ENCODE results near the gene TH.

TH gene

DNA sequence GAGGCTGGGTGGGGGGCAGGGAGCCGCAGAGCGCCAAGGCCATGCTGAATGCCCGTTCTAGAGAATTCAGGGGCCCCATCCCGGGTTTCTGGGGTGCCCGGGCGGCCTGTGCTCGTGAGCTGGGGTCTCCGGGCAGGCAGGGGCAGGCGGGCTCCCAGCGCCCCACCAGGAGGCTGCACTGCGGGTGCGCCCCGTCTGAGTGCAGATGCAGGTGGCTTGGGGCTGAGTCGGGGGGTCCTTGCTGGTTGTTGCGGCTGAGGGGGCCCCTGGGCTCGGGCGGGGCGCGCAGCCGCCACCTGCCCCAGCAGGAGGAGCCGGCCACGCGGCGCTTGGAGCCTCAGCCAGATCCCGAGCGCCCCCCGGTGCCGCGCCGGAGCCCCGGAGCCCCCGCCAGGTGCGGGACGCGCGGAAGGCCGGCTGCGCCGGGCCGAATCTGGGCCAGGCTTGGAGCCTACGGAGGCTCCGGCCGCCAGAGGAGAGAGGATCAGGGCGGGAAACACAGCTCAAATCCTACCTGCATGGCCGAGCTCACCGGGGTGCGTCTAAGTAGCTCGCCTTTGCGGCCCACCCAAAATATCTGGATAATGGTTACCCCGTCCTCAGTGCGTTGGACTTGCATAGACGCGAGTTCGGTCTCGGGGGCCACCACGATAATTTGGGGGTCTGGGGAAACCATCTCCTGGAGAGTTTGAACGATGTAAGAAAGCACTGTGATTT lies 31.8 kb downstream of the TH start:
- DNase-seq, result no peak

DNA sequence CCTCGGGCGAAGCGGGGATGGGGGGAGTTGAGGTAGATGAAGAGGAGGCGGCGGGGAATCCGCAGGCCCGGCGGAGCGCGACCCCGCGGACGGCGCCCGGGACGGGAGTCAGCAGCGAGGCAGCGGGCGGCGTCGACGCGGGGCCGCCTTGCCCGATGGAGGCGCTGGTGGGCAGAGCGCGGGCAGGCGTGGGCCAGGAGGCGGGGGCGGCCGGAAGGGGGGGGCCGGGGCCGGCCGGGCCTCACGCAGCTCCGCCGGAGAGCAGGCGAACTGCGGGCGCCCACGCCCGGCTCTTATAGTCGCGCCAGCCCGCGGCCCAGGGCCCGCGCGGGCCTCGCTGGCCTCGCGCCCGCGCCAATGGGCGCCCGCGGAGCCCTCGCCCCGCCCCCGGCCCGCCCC lies 32.5 kb downstream of the TH start, which contains the start of gene IGF2:
Gene IGF2, minus strand, starts transcription at position 267 of the 399 bp plus-strand sequence. CDS start 3,866 bp downstream, outside the sequence.
- DNase-seq, result no peak

DNA sequence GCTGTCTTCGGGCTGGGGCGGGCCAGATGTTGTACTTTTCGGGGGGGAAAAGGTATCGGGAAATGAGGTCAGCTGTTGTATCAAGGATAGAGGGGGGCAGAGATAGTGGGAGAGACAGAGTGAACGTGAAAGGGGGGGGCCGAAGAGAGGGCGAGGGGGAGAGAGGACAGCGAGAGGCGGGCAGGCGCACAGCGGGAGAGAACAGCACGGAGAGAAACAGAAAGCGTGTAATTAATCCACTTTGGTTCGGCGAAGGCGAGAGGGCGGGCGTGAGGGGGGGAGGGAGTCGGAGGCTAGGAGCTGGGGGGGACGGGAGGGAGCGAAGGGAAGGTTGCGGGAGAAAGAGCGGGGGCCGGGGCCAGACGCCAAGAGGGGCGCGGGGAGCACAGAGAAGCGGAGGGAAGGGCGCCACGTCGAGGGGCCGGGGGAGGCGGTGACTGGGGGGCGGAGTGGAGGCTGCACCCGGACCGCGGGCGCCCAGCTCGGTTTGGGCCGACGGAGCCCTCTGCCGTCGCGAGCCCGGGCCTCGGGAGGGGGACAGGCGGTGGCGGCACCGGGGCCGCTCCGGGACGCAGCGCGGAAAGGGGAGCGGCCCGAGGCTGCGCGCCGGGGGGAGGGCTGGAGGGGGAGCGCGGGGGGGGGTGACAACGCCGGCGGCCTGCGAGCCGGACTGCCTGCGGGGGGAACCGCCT lies 33.0 kb downstream of the TH start:
- no peak for DNase-seq

DNA sequence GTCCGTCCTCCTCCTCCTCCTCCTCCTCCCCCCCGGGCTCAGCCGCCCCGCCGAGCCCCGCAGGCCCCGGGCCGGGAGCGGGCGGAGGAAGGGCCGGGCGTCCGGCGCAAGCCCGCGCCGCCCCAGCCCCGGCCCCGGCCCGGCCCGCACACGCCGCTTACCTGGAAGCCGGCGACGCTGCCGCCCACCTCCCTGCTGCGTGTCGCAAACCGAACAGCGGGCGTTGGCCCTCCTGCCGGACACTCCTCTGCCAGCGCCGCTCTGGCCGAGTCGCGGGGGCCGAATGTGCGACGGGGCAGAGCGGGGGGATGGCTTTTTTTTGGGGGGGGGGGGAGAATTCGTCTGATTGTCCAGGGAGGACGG lies 33.6 kb downstream of the TH start:
- no peak for DNase-seq

DNA sequence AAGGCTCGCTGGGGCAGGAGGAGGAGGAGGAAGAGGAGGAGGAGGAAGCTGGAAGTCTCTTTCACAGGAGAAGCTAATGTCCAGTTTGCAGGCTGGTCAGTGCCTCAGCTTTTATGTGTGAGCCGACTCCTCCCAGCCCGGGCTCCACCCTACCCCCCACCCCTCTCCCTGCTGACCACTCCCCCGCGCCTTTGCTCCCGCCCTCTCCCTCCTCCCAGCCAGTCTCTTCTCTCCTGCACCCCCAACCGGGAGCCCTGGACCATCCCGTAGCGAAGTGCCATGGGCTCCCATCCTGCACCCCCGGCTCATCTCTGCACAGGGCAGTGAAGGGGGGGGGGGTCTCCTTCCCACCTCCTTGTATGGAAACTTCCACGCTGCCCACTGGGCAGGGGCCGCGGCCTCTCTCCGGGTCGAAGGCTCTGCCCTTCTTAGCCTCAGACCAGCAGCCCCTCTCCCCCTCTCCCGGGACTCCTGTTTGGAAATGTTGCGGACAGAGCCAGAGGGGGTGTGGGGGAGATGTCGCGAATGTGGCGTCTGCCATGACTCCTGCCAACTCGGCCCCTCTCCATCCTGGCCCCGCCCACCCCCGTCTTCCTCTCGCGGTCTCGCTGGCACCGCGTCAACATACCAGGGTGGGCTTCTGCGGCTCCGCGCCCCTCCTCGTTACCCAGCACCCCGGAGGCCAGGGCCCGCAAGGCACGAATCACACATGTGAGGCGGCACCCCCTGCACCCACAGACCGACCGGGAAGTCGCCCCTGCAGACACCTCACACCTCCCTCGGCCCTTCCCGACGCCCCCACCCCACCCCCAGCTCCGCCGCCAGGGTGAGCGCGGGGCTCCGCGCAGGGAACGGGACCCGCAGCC lies 34.2 kb downstream of the TH start:
- no peak for DNase-seq

DNA sequence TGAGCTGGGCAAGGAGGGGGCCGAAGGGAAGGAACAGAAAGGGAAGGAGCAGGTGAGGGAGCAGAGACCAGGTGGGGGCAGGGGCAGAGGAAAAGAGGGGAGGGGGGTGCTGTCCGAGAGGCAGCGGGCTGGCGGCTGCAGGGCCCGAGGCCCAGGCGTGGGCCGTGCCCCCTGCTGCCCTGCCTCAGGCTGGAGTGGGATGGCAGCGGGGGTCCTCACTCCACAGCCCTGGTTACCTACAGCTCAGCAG lies 34.7 kb downstream of the TH start:
- DNase-seq, result no peak

DNA sequence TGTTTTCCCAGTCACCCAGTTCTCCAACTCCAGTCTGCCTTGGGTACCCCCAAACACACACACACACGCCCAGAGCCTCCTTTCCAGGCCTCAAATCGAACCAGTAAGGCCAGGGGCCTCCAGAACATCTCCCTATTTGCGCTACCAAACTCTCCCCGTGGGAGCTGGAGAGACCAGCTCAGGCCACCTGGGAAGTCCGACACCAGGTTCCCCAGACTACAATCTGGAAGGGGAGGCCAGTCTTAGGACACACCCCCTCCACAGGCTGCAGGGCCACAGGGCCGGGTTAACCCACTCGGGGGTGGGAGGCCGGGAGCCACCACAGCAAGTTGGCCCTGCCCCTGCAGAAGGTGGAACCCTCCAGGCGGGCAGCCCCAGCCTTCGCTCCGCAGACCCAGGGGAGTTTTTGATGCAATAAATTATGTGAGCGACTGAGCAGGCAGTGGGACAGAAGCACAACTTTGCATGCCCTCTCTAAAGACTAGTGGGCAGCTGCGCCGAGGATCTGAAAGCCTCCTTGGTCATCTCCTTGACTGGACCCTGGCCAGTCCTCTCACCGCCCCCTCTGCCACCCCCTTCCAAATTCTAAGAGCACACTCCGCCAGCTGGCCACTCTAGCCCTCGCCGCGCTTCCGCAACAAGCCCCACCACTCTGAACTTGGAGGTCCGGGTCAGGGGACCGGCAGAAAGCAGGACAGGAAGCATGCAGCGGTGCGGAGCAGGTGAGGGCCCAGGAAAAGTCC lies 35.2 kb downstream of the TH start:
- no peak for DNase-seq

DNA sequence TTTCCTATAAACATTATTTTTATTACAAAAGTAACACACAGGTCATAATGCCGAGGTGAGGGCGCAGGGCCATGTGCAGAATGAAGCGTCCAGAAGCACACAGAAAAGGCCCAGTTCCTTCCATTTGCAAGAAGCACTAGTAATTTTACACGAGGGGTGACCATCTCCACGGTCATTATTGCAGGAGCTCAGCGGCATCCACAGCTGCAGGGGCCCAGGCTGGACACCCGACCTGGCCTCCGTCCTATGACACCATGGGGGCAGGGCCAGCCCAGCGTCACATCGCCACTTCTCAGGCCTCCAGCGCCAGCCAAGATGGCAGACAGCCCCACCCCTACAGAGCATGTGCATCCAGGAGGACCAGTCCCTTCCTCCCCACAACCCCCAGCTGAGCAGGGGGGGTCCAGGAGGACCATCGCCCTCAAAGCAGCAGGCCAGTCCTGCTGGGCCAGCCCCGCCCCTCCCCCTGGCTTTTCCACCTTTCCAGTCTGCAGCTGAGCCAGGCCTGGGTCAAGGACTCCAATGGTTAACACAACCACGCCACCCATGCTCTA lies 35.9 kb downstream of the TH start:
- DNase-seq, result no peak

DNA sequence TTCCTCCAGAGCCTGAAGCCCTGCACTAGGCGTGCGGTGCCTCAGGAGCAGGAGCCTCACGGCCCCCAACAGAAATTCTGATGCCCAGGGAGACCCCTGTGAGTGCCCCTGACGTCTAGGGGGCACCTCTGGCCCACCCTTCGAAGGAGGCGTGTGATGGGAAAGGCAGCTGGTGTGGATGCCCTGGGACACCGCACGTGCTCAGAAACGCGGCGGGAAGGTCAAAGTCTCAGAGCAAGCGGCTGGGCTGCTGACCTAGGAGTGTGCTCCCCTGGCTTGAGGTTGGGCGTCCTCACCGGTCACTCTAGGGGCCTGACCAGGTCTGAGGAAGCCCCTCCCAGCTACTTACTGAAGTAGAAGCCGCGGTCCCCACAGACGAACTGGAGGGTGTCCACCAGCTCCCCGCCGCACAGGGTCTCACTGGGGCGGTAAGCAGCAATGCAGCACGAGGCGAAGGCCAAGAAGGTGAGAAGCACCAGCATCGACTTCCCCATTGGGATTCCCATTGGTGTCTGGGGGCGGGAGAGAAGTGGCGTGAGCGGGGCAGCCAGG lies 36.5 kb downstream of the TH start:
- DNase-seq, result no peak

DNA sequence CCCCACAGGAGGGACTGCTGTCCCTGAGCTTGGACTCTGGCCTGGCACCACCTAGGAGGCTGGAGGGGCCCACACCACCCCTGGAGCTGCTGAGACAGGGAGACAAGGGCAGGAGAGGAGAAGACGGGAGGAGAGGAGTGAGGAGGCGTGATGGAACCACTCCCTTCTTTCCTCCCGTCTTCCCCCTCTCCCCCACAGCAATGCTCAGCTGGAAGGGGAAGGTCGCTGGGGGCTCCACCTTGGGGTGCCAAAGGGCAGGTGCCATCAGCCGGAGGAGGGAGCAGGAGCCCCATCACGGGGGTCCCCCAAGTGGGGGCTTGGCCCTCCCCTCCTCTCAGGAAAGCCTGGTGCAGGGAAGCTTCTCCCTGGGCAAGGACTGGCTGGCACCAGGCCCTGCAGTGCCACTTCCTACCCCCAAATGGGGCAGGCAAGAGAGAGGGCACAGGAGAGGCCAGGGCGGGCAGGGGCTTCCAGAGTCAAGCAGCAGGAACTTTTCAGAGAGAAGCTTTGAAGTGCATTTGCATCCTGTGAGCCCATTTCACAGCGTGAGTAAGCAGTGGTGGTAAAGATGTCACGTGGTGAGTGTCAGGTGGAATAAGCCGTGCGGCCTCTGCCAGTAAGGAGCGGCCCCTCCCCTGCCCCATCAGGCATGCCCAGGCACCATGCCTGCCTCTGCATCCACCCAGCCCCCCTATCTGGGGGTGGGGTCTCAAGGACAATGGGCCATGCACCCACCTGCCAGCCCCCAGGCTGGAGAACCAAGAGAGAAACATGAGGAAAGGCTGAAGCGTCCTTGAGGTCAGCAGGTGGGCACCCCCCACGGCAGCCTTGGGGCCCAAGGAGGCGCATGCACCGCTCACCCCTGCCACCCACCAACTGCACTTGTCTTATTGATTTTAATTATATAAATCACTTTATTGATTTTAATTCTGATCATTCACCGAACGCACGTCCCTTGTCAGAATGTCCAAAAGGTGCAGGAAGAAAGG lies 37.3 kb downstream of the TH start:
- no peak for DNase-seq

DNA sequence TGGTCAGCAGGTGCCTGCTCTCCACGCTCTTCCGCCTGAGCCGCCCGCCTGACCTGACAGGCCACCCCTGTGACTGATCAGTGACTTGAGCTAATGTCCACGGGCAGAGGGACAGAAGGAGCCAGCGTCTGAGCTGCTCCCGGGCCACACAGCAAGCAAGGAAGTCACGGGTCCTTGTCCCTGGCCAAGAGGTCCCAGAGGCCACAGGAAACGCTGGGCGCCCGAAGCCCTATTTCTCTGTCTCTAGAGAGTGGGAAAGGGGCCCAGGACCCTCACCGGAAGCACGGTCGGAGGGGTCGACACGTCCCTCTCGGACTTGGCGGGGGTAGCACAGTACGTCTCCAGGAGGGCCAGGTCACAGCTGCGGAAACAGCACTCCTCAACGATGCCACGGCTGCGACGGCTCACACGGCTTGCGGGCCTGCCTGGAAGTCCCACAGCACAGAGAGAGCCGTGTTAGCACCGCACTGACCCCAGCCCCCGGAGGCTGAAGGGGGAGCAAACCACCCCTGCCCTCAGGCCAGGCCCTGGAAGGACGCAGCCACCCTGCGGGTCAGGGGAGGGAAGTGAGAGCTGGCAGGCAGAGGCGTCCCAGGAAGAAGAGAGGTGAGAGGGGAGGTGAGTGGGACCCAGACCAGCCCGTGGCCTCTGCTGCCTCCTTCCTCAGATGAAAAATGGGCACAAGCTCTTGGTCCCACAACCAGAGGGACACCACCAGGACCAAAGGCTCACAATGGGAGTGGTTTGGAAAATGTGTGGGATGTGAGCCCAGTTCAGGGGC lies 38.2 kb downstream of the TH start:
- no peak for DNase-seq

DNA sequence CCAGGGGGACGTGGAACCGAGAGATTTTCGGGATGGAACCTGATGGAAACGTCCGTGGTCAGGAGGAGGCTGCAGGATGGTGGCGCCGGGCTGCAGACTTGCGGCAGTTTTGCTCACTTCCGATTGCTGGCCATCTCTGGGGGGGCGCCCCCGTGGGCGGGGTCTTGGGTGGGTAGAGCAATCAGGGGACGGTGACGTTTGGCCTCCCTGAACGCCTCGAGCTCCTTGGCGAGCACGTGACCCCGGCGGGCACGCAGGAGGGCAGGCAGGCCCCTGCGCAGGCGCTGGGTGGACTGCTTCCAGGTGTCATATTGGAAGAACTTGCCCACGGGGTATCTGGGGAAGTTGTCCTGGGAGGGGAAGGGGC lies 38.8 kb downstream of the TH start:
- no peak for DNase-seq

DNA sequence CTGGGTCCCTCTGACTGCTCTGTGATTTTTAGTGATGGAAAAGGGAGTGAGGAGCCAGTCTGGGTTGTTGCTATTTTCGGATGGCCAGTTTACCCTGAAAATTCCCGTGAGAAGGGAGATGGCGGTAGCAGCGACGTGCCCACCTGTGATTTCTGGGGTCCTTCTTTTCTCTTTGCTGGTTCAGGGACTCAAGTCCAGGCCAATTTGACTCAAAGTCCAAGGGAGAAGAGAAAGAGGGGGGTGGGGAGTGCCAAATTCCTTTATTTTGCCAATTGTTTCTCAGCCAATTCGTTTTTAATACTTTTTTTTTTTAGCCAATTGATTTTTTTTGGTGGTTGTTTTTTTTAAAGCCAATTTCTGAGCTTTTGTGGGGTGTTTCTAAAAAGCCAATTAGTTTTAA lies 39.4 kb downstream of the TH start:
- no peak for DNase-seq

DNA sequence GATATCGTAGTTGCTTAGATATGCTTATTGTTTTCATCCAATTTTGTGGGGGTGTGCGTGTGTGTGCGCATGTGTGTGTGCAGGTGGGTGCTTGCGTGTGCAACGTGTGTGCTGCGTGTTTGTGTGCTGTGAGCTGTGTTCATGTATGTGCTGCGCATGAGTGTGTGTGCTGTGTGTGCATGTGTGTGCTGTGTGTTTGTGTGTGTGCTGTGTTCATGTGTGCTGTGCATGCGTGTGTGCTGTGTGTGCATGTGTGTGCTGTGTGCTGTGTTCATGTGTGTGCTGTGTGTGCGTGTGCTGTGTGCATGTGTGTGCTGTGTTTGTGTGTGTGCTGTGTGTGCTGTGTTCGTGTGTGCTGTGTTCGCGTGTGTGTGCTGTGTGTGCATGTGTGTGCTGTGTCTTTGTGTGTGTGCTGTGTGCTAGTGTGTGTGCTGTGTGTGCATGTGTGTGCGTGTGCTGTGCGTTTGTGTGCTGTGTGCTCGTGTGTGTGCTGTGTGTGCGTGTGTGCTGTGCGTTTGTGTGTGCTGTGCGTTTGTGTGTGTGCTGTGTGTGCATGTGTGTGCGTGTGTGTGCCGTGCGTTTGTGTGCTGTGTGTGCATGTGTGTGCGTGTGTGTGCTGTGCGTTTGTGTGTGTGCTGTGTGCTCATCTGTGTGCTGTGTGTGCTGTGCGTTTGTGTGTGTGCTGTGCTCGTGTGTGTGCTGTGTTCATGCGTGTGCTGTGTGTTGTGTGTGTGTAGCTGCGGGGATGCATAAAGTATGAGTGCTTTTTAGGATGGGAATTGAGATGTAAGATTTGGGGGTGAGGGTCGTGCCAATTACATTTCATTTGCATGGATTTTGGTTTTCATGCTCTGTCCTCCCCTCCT lies 40.0 kb downstream of the TH start:
- no peak for DNase-seq

DNA sequence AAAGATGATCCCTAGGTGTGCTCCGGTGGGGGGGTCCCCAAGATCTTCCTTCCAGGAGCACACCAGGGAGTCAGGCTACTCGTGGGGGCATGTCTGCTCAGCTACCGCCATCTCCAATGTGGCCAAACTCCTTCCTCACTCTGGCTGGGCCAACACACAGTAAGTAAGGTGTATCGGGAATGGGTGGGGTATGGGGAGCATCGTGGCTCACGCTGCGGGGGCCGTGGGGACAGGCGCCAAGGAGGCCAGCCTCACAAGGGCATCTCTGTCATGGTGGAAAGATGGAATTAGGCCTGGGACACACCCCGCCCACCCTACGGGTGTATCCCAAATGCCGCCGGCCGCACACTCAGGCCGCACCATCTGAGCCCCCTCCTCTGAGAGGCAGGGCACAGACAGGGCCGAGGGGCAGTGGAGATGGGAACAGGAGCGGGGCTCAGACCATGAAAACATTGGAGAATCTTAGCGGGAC lies 40.7 kb downstream of the TH start:
- no peak for DNase-seq

DNA sequence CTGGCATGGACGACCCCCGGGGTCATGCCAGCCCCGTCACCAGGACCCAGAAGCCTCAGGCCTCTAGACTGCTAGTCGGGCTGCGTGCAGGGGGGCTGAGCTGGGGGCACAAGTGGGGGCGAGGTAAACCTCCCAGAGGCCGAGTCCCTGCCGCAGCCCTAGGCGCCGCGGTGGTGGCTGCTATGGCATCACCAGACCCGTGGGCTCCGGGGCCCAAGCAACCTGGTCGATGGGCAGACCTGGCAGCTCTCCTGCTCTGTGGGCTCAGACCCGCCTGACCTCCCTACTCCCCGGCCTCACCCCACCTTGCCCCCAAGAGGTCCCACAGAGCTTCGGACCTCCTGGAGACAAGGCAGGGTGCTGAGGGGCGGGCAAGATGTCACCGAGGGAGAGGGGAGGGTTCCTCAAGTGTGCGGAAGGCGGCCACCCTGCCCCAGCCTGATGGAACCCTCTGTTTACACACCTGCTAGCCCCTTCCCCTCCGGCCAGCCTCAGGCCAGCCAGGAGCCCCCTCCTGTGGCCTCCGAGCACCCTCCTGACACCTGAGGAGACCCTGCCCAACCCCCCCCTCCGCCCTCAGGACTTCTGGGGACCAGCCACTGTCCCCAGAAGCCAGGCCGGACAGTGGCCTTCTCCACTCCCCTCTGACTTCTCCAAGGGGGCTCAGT lies 41.8 kb downstream of the TH start:
- no peak for DNase-seq

DNA sequence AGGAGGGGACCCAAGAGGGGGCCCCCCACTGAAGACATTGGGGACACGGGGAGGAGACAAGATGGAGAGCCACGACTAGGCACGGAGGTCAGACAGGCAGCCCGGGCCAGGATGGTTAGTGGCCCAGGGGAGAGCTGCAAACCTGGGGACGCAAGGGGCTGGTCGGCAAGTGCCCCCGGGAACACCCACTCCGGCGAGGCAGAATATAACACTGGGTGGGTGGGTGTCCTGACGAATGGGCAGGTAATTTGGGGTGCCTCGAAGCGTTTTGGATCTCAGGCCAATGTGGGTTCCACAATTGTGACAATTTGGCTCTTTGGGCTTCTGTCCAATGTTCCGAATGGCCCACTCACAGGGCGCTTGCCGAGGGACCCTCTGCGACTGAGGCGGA lies 42.3 kb downstream of the TH start:
- DNase-seq, result no peak

DNA sequence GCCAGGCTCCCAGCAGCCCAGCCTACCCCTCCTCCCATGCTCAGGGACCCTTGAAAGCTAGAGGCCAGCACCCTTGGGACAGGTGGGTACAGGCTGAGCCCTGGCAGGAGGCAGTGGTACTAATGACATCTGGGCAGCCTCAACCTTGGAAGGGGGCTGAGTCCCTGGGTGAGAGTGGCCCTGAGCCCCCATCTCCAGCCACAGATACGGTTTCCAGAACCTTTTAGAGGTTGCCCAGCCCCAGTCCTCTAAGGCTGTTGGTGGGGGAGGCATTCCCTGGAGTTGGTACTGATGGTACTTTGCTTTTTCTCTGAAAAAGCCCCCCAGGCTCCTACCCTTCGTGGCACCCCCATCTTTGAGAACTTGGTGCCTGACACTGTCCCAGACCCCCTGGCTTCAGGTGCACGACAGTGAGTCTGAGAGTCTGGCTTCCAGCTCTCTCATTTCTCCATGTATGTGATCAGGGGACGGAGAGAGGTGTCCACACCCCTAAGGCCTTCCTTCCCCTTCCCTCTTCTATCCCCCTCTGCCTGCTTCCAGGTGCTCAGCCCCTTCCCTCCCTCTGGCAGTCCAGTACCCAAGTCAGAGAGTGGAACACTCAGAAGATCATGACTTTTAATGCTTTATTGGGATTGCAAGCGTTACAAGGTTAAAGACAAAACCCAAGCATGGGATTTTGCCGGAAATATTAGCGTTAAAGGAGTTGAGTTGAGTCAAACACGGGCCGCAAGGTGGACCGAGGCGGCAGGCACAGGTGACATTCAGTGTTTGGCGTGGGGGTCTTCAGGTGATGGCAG lies 42.9 kb downstream of the TH start:
- no peak for DNase-seq
